Measurements from ENCODE around the gene ANKRD53.

ANKRD53 gene

GRCh38 chr2:70991142-70991541 is 12.7 kb downstream of the ANKRD53 start:
- peaks cover 50% of the 10 kb centered on the region for H3K36me3 ChIP-seq (ENCODE audit: insufficient read depth, low read length)
- peak overlapping the region; percentile 13 for H3K4me3 ChIP-seq (ENCODE audit: low read length, poor library complexity, severe bottlenecking)
- peak overlapping the region; percentile 49 for H3K4me2 ChIP-seq (ENCODE audit: low read depth, low read length, poor library complexity, severe bottlenecking)
- H3K9me3 ChIP-seq (ENCODE audit: insufficient read depth, low read depth, low read length), result no peaks in the 10 kb centered on the region
- no peaks in the 10 kb centered on the region for H3F3A ChIP-seq (ENCODE audit: low read depth)
- TF ChIP-seq CTCF (conservative IDR thresholded peaks at IDR 0.05; ENCODE audit: low read length) (no peak), EZH2phosphoT487 (IDR thresholded peaks at IDR 0.05; ENCODE audit: borderline replicate concordance) (no peak)
- no peak overlapping the region for H2AFZ ChIP-seq (ENCODE audit: low read length)
- H3K79me2 ChIP-seq (ENCODE audit: insufficient read depth, low read length), result peaks cover 45% of the 10 kb centered on the region
- H3K9me2 ChIP-seq (replicated peaks; ENCODE audit: low read depth, low read length), result no peaks in the 10 kb centered on the region
- peak overlapping the region; percentile 24 for H3K9ac ChIP-seq (ENCODE audit: low read depth, low read length, poor library complexity, severe bottlenecking)
- no peaks in the 10 kb centered on the region for H3K27me3 ChIP-seq (ENCODE audit: insufficient read depth, low read length, poor library complexity, severe bottlenecking)
- H4K20me1 ChIP-seq (ENCODE audit: insufficient read depth, low read length, poor library complexity, severe bottlenecking), result peaks cover 27% of the 10 kb centered on the region
- peaks cover 32% of the 10 kb centered on the region for H3K4me1 ChIP-seq (ENCODE audit: insufficient read depth, low read length, poor library complexity, severe bottlenecking)

- H3K4me3 ChIP-seq (ENCODE audit: low read length, poor library complexity, severe bottlenecking), result peak overlapping the region; percentile 13
- no peaks in the 10 kb centered on the region for H3K27me3 ChIP-seq (ENCODE audit: insufficient read depth, low read length, poor library complexity, severe bottlenecking)
- H2AFZ ChIP-seq (ENCODE audit: low read length), result no peak overlapping the region
- H4K20me1 ChIP-seq (ENCODE audit: insufficient read depth, low read length, poor library complexity, severe bottlenecking), result peaks cover 27% of the 10 kb centered on the region
- H3F3A ChIP-seq (ENCODE audit: low read depth), result no peaks in the 10 kb centered on the region
- peaks cover 45% of the 10 kb centered on the region for H3K79me2 ChIP-seq (ENCODE audit: insufficient read depth, low read length)
- peaks cover 45% of the 10 kb centered on the region for H3K36me3 ChIP-seq (ENCODE audit: insufficient read depth, low read length)
- no peaks in the 10 kb centered on the region for H3K9me2 ChIP-seq (replicated peaks; ENCODE audit: low read depth, low read length)
- no peak for TF ChIP-seq EZH2phosphoT487 (IDR thresholded peaks at IDR 0.05; ENCODE audit: borderline replicate concordance)
- TF ChIP-seq CTCF (conservative IDR thresholded peaks at IDR 0.05; ENCODE audit: low read length), result no peak
- peaks cover 32% of the 10 kb centered on the region for H3K4me1 ChIP-seq (ENCODE audit: insufficient read depth, low read length, poor library complexity, severe bottlenecking)
- H3K4me2 ChIP-seq (ENCODE audit: low read depth, low read length, poor library complexity, severe bottlenecking), result peak overlapping the region; percentile 49
- H3K9me3 ChIP-seq (ENCODE audit: insufficient read depth, low read depth, low read length), result no peaks in the 10 kb centered on the region
- H3K9ac ChIP-seq (ENCODE audit: low read depth, low read length, poor library complexity, severe bottlenecking), result peak overlapping the region; percentile 24
Measured at GRCh38 chr2:70991742-70992141, 13.3 kb downstream of the ANKRD53 start.

GRCh38 chr2:70992945-70993853 is 14.8 kb downstream of the ANKRD53 start:
- Histone ChIP-seq H3K4me2 (ENCODE audit: low read depth, low read length, poor library complexity, severe bottlenecking) (peak overlapping the region; percentile 99), H2AFZ (ENCODE audit: low read length) (no peak overlapping the region), H3K79me2 (ENCODE audit: insufficient read depth, low read length) (peaks cover 45% of the 10 kb centered on the region), H3K9ac (ENCODE audit: low read depth, low read length, poor library complexity, severe bottlenecking) (peak overlapping the region; percentile 87), H3K36me3 (ENCODE audit: insufficient read depth, low read length) (peaks cover 32% of the 10 kb centered on the region; the same call in 1 of the 2 replicates), H3K4me1 (ENCODE audit: insufficient read depth, low read length, poor library complexity, severe bottlenecking) (peaks cover 32% of the 10 kb centered on the region), H3K9me3 (ENCODE audit: insufficient read depth, low read depth, low read length) (no peaks in the 10 kb centered on the region), H3K9me2 (replicated peaks; ENCODE audit: low read depth, low read length) (no peaks in the 10 kb centered on the region), H3K4me3 (ENCODE audit: low read length, poor library complexity, severe bottlenecking) (peak overlapping the region; percentile 92), H3K27me3 (ENCODE audit: insufficient read depth, low read length, poor library complexity, severe bottlenecking) (no peaks in the 10 kb centered on the region), H4K20me1 (ENCODE audit: insufficient read depth, low read length, poor library complexity, severe bottlenecking) (peaks cover 27% of the 10 kb centered on the region), H3F3A (ENCODE audit: low read depth) (no peaks in the 10 kb centered on the region)
- no peak for TF ChIP-seq CTCF (conservative IDR thresholded peaks at IDR 0.05; ENCODE audit: low read length)
- TF ChIP-seq EZH2phosphoT487 (IDR thresholded peaks at IDR 0.05; ENCODE audit: borderline replicate concordance), result no peak

Measured in Loucy (cell line).